HEK293 (cell line): ENCODE measurements around the gene SLC7A6.
A peak's percentile ranks its signal among the peaks of the same experiment; 100 is the strongest.

Experiments
- CTCF ChIA-PET: fragments of 350-600 bp; formaldehyde crosslinking; extraction: SDS; loops from one replicate; lab custom pipeline; 2021; ENCODE audit warnings: antibody characterized with exemption; lab: Yijun Ruan, JAX
- POLR2A ChIA-PET: fragments of 300-600 bp; formaldehyde crosslinking; extraction: SDS; loops from one replicate; lab custom pipeline; 2020; ENCODE audit warnings: antibody characterized with exemption, inconsistent platforms; lab: Yijun Ruan, JAX
- H3K27ac ChIP-seq: fragments of 200-500 bp; sonication (Bioruptor generic); 2 replicates; pipeline ENCODE4 v1.5.1; 2014; ENCODE audit warnings: low read depth, low read length, control low read depth, inconsistent platforms; ENCODE audit errors: extremely low read depth
- H3K36me3 ChIP-seq, 2 experiments: fragments of 200-500 bp in 1 of 2; sonication (Bioruptor generic) in 1 of 2; 1 replicate in 1 of 2; 2 replicates in 1 of 2; pipeline ENCODE4 v1.5.1; 2014 to 2017; ENCODE audit warnings: inconsistent platforms in 2 of 2, low read length in 2 of 2; ENCODE audit not compliant: control insufficient read depth in 2 of 2, insufficient read depth in 1 of 2
- H3K4me1 ChIP-seq: fragments of 200-500 bp; sonication (Bioruptor generic); 2 replicates; pipeline ENCODE4 v1.5.1; 2014; ENCODE audit warnings: mild to moderate bottlenecking, low read length, inconsistent platforms; ENCODE audit not compliant: control insufficient read depth, insufficient read depth
- H3K4me3 ChIP-seq: 2 replicates; pipeline ENCODE4 v1.5.1; 2011; ENCODE audit warnings: low read depth, mild to moderate bottlenecking, control low read depth, low read length, moderate library complexity
- H3K9me3 ChIP-seq: fragments of 200-500 bp; sonication (Bioruptor generic); 2 replicates; pipeline ENCODE4 v1.5.1; 2014; ENCODE audit warnings: low read depth, low read length, inconsistent platforms; ENCODE audit not compliant: control insufficient read depth, insufficient read depth
- AEBP2 ChIP-seq: fragments of 450-650 bp; formaldehyde crosslinking; IDR thresholded peaks from 2 replicates; pipeline ENCODE4 v1.5.1; 2016; ENCODE audit warnings: missing biosample characterization, missing genetic modification characterization, borderline replicate concordance
- ATF2 ChIP-seq: fragments of 450-650 bp; formaldehyde crosslinking; IDR thresholded peaks from 2 replicates; pipeline ENCODE4 v1.5.1; 2016; ENCODE audit warnings: missing biosample characterization, missing genetic modification characterization, low read depth
- IKZF3 ChIP-seq: fragments of 450-650 bp; IDR thresholded peaks from 2 replicates; pipeline ENCODE4 v1.5.0; 2018; ENCODE audit warnings: missing biosample characterization, mild to moderate bottlenecking, missing genetic modification characterization, moderate library complexity
- KLF1 ChIP-seq: fragments of 450-650 bp; formaldehyde crosslinking; IDR thresholded peaks from 2 replicates; pipeline ENCODE4 v1.5.1; 2016; ENCODE audit warnings: missing biosample characterization, missing genetic modification characterization
- KLF16 ChIP-seq: fragments of 450-650 bp; formaldehyde crosslinking; IDR thresholded peaks from 2 replicates; pipeline ENCODE4 v1.5.1; 2017; ENCODE audit warnings: missing biosample characterization, missing genetic modification characterization
- KLF8 ChIP-seq: fragments of 450-650 bp; formaldehyde crosslinking; IDR thresholded peaks from 2 replicates; pipeline ENCODE4 v1.5.1; 2016; ENCODE audit warnings: missing biosample characterization, missing genetic modification characterization
- OVOL3 ChIP-seq: fragments of 450-650 bp; formaldehyde crosslinking; IDR thresholded peaks from 2 replicates; pipeline ENCODE4 v1.5.1; 2016; ENCODE audit warnings: missing biosample characterization, missing genetic modification characterization
- PATZ1 ChIP-seq: fragments of 450-650 bp; formaldehyde crosslinking; IDR thresholded peaks from 2 replicates; pipeline ENCODE4 v1.5.1; 2016; ENCODE audit warnings: missing biosample characterization, missing genetic modification characterization
- PRDM4 ChIP-seq: fragments of 450-650 bp; formaldehyde crosslinking; IDR thresholded peaks from 2 replicates; pipeline ENCODE4 v1.5.1; 2017; ENCODE audit warnings: missing biosample characterization, missing genetic modification characterization
- SCRT1 ChIP-seq: fragments of 450-650 bp; formaldehyde crosslinking; IDR thresholded peaks from 2 replicates; pipeline ENCODE4 v1.5.1; 2016; ENCODE audit warnings: missing biosample characterization, missing genetic modification characterization, borderline replicate concordance
- ZBTB26 ChIP-seq: fragments of 450-650 bp; formaldehyde crosslinking; optimal IDR thresholded peaks from 2 replicates; pipeline ENCODE3; 2016; ENCODE audit warnings: missing biosample characterization, mild to moderate bottlenecking, missing genetic modification characterization
- ZBTB8A ChIP-seq: fragments of 450-650 bp; formaldehyde crosslinking; IDR thresholded peaks from 2 replicates; pipeline ENCODE4 v1.5.1; 2016; ENCODE audit warnings: missing biosample characterization, missing genetic modification characterization
- ZFP69B ChIP-seq: fragments of 450-650 bp; formaldehyde crosslinking; IDR thresholded peaks from 2 replicates; pipeline ENCODE4 v1.5.1; 2016; ENCODE audit warnings: missing biosample characterization, missing genetic modification characterization
- ZNF155 ChIP-seq: fragments of 450-650 bp; formaldehyde crosslinking; IDR thresholded peaks from 2 replicates; pipeline ENCODE4 v1.5.1; 2016; ENCODE audit warnings: missing biosample characterization, missing genetic modification characterization
- ZNF223 ChIP-seq: fragments of 450-650 bp; formaldehyde crosslinking; IDR thresholded peaks from 2 replicates; pipeline ENCODE4 v1.5.1; 2016; ENCODE audit warnings: missing biosample characterization, missing genetic modification characterization
- ZNF394 ChIP-seq: fragments of 450-650 bp; formaldehyde crosslinking; IDR thresholded peaks from 2 replicates; pipeline ENCODE4 v1.5.1; 2016; ENCODE audit warnings: missing biosample characterization, missing genetic modification characterization, mild to moderate bottlenecking, moderate library complexity, borderline replicate concordance
- ZNF514 ChIP-seq: fragments of 450-650 bp; formaldehyde crosslinking; IDR thresholded peaks from 2 replicates; pipeline ENCODE4 v1.5.1; 2016; ENCODE audit warnings: missing biosample characterization, missing genetic modification characterization
- ZNF558 ChIP-seq: fragments of 450-650 bp; formaldehyde crosslinking; IDR thresholded peaks from 2 replicates; pipeline ENCODE4 v1.5.1; 2016; ENCODE audit warnings: missing biosample characterization, missing genetic modification characterization
- ZNF629 ChIP-seq: fragments of 450-650 bp; formaldehyde crosslinking; IDR thresholded peaks from 2 replicates; pipeline ENCODE4 v1.5.1; 2017; ENCODE audit warnings: missing biosample characterization, missing genetic modification characterization
- ZNF692 ChIP-seq: fragments of 450-650 bp; formaldehyde crosslinking; IDR thresholded peaks from 2 replicates; pipeline ENCODE4 v1.5.1; 2016; ENCODE audit warnings: missing biosample characterization, missing genetic modification characterization
- ZSCAN30 ChIP-seq: fragments of 450-650 bp; IDR thresholded peaks from 2 replicates; pipeline ENCODE4 v1.5.1; 2018; ENCODE audit warnings: missing biosample characterization, mild to moderate bottlenecking, missing genetic modification characterization, moderate library complexity
- ZSCAN4 ChIP-seq: fragments of 450-650 bp; formaldehyde crosslinking; IDR thresholded peaks from 2 replicates; pipeline ENCODE4 v1.5.1; 2017; ENCODE audit warnings: missing biosample characterization, missing genetic modification characterization

The SLC7A6 gene

GRCh38 chr16:68264128-68265077 lies at the start of gene SLC7A6:
Gene SLC7A6 (plus strand): TSS chr16:68264526. CDS start chr16:68274727, 10,201 bp downstream.
- CTCF ChIA-PET: interaction anchor here (0.5 to 8.2 kb wide), 28 partner anchors 8 to 1404 kb away, joined by 3 to 151 read pairs (median 4); partner anchors contain the start of genes NFATC3 and PLA2G15
- Histone ChIP-seq H3K36me3 (peaks cover 0 to 11% of the 10 kb centered on the region in 2 experiments; a peak in 2 of 3 replicates), H3K27ac (peak within 1 kb of the TSS; percentile 87), H3K4me3 (peak within 1 kb of the TSS; percentile 78), H3K4me1 (peaks cover 17% of the 10 kb centered on the region), H3K9me3 (no peaks in the 10 kb centered on the region)
- POLR2A ChIA-PET: interaction anchor here (0.6 to 4.5 kb wide), 11 partner anchors 8 to 180 kb away, joined by 3 to 40 read pairs (median 6); partner anchors contain the start of genes NFATC3, PLA2G15, PRMT7 and SLC7A6OS
- TF ChIP-seq OVOL3 (0 out of 2 replicates have a peak, but pooled peaks have one; percentile 21), ZNF629 (tag by site-specific recombination) (peak; percentile 32; the same call in 1 of the 2 replicates), PATZ1 (tag by site-specific recombination) (peak; percentile 92), ZNF223 (tag by site-specific recombination) (no peak), ZNF514 (tag by site-specific recombination) (no peak), SCRT1 (no peak), ZNF558 (tag by site-specific recombination) (no peak), ZNF394 (0 out of 2 replicates have a peak, but pooled peaks have one; percentile 31), ZFP69B (peak; percentile 59; the same call in 1 of the 2 replicates), ZNF155 (tag by site-specific recombination) (no peak), ZSCAN30 (tag by site-specific recombination) (peak; percentile 47), ZBTB26 (tag by site-specific recombination) (peak; percentile 98), AEBP2 (tag by site-specific recombination) (peak; percentile 33; the same call in 1 of the 2 replicates), KLF1 (tag by site-specific recombination) (peak; percentile 61), PRDM4 (tag by site-specific recombination) (peak; percentile 48; the same call in 1 of the 2 replicates), IKZF3 (tag by site-specific recombination) (0 out of 2 replicates have a peak, but pooled peaks have one; percentile 36), ATF2 (no peak), ZSCAN4 (tag by site-specific recombination) (0 out of 2 replicates have a peak, but pooled peaks have one; percentile 27), KLF16 (peak; percentile 80), KLF8 (peak; percentile 49; the same call in 1 of the 2 replicates), ZNF692 (peak; percentile 80), ZBTB8A (tag by site-specific recombination) (0 out of 2 replicates have a peak, but pooled peaks have one; percentile 31)
